SK-N-DZ (cell line): ENCODE results near the gene TSR2.
"Not testable (repeated sequence)": the region's sequence is repeated elsewhere in the genome, so short reads cannot be mapped to it uniquely, and the experiment has no call there.

ENCODE experiments used
- DNase-seq: peaks from one replicate; pipeline ENCODE4 v3.0.0-alpha.2; 2015; ENCODE audit warnings: low spot score

Gene TSR2

DNA sequence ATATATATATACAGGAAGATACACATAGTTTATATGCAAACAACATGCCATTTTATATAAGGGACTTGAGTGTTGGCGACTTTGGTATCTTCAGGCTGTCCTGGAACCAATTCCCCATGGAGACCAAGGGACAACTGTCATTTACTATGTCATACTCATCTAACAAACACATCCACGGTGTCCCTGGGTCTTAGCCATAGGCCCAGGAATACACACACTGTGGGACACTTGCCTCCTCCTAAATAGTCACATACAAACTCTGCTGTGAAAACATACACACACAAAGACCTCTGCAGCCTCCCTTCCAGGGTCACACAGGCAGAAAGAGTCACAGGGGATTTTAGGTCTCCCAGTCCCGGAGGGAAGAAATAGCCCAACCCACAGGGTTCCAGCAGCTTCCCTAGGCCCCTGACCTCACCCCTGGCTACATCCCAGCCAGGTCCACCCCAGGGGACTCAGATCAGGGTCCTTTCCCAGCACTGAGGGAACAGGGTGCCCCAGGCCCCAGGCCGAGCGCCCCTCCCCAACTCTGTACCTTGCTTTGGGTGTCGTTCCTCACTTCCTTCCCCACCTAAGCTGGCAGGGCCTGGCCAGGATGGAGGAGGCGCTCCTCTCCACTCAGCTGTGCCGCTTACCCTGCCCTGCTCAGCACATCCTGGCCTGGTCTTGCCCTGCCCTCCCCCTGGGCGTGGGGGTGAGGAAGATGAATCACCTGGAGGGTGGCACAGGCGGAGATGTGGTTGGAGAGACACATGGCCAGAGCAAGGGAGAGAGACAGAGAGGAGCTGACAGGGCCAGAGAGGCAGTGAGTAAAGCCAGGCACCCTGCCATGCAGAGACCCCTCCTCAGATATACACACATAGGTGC is 34.0 kb downstream of the TSR2 start:
- DNase-seq = no peak

DNA sequence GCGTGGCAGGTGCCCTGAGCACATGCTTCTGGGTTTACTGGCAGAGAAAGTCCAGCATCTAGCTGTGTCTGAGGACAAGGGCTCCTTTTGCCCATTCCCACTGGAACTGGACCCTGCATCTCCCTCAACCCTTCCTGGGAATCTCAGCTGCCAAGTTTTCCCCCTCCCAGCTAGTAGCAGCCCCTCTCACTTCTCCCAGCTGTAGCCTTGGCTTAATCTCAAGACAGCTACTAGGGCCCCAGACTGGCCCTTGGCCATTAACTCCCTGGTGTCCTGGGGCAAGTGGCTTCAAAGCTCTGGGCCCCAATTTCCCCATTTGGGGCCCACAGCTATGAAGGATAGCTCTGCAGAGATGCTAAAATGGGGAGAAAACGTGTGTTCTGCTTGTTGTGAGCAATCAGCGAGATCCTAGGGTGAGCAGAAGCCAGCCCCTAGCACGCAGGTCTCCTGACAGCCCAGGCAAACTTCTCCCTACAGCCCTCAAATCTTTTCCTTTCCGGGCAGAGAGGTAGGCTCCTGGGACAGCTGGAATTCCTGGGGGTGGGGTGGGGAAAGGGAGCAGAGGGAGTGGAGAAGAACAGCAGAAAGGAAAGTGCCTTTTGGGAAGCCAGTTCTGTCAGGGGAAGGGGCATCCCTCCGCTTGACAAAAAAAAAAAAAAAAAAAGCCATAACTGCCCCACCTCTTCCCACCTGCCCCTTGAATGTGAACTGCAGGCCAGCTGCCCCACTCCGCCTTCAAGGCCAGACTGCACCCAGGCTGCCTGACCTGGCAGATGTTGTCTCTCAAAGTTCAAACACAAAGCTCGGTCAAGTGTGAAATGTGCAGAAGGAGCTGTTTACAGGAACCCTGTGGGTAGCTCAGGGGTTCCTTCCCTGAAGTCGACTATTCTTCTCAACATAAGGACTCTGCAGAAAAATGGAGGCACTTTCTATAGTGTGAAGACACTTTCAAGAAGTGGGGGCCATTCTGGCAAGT is 39.2 kb downstream of the TSR2 start:
- DNase-seq = no peak

DNA sequence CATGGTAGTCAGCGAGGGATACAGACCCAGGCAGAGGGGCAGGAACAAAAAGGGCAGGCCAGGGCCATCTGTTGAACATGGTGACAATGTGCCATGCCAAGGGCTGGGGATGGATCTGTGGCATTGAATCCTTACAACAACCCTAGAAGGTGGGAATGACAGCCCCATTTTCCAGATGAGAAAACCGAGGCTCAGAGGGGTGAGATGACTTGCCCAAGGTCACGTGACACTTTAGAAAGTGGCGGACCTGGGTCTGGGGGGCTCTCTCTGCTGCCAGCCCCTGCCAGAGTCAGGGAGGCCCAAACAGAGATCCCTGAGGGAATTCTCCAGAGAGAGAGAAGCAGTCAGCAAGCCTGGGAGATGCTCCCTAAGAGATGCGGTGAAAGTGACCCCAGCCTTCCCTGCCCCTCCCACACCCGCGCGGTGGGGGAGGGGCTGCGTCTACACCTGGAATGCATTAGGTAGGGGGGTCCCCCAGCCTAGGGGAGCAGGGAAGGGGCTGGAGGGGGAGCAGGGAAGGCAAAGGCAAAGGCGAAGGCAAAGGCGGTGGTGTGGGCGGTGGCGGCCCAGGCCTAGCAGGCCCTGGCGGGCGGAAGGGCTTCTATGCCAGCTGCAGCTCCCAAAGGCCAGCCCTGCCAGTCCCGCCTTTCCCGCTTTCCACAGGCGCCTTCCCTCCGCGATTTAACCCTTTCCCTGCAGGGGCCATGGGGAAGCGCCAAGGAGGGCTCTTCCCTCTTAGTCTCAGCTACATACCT is 42.8 kb downstream of the TSR2 start:
- no peak for DNase-seq

DNA sequence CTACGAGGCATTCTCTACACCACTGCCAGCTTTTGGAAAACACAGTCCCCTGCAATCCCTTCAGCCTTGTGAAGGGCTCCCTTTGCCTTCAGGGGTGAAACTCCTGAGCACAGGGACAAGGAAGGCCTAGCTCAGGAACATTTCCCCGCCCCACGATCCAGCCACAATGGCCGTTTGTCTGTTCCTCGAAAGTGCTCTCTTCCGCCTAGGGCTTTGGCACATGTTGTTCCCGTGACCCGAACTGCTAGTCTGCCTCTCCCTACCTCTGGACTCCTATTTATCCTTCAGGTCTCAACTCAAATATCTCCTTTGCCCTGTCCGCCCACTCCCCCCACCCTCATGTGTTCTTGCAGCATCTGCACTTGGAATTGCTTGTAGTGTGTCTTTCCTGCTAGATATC is 43.7 kb downstream of the TSR2 start:
- DNase-seq = no peak

DNA sequence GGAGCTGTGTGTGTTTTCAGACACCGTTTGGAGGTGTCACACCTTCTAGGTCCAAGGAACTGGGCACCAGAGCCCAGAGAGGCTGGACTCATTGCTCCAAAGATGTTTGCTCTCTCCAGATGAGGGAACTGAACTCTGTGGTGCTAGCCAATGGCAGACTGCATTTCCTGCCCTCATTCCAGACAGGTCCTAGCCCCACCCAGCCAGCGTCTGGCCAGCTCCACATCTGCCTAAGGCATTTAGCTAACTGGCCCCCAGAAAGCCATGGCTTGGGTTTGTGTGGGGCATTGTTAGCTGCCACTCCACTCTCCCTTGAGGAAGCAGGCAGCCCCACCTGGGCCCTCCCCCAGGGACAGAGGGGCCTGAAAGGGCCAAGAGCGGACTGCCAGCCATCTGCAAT is 44.5 kb downstream of the TSR2 start:
- DNase-seq = no peak

DNA sequence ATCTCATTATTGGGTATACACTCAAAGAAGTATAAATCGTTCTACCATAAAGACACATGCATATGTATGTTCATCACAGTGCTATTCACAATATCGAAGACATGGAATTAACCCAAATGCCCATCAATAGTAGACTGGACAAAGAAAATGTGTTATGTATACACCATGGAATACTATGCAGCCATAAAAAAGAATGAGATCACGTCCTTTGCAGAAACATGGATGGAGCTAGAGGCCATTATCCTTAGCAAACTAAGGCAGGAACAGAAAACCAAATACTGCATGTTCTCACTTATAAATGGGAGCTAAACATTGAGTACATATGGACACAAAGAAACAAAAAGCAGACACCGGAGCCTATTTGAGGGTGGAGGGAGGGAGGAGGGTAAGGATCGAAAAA is 49.6 kb downstream of the TSR2 start:
- not testable (repeated sequence) for DNase-seq

DNA sequence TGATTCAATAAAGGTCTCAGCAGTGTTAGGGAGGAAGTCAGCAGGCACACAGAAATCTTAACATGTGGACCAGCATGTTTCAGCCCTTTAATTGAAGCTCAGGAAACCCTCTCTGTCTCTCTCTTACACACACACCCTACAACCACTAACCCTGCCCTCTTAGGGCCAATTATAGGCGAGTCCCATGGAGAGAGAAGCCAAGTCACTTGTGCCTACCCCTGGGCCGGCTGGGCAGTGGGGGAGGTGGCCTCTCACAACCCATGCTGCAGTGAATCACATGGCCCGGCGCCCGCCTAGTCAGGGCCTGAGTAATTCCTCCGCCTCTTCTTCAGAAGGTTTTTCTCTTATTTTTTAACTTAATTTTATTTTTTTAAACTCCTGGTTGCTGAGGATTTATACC is 52.1 kb downstream of the TSR2 start:
- no peak for DNase-seq

DNA sequence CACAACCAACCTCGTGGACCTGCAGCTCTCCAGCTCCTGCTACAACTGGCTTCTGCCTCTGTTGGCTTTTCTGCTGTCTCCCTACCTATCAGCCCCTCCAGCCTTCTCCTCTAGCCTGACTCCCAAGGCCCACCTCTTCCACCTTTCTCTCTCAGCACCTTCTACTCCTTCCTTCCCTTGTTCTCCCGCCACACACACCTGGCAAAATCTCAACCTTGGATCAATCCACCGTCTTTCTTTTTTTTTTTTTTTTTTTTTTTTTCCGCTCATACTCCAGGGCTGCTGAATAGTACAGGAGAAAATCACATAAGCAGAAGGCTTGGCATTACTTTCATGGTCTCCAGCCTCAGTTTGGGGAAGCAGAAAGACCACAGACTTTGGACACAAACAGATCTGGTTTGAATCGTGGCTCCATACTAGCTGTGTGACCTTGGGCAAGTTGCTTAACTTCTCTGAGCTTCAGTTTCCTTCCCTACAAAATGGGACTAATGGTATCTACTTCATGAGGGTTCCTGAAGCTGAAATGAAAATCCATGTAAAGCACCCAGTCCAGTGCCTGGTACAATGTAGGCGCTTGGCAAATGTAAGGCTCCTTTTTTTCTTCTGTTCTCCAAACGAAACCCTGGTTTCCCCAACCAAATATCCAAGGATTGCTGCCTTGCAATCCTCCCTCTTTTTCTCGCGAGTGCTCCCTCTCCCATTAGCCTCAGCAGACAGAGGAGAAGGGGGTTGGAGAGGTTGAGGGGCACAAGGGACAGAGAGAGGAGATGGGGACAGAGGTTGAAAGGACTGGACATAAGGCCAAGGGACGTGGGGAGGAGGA is 54.2 kb downstream of the TSR2 start:
- no peak for DNase-seq
